DMS114 treated with DMSO at 0.1 percent for 48 hours (cell line): ENCODE results near the gene CEP350.

Source experiments
- DNase-seq: peaks from one replicate; lab custom pipeline; 2025; ENCODE audit not compliant: unreplicated experiment; lab: John Stamatoyannopoulos, UW

CEP350 gene

GRCh38 chr1:180153032-180153431 is 198.4 kb downstream of the CEP350 start:
- no peak for DNase-seq

DNA sequence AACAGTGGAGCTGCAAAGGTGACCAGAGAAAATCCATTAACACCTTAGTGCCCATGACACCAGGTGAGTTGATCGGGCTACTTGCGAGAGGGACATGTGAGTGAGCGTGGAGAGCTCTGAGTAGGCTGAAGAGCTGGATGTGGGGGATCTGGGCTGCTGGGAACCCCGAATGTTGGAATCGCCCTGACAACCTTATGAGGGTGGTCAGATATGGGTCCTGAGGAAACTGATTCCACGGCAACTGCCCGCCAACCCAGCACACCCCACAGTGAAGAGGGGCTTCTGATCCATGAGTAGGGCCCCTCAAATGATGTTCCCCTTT is 199.4 kb downstream of the CEP350 start:
- DNase-seq, result no peak

DNA sequence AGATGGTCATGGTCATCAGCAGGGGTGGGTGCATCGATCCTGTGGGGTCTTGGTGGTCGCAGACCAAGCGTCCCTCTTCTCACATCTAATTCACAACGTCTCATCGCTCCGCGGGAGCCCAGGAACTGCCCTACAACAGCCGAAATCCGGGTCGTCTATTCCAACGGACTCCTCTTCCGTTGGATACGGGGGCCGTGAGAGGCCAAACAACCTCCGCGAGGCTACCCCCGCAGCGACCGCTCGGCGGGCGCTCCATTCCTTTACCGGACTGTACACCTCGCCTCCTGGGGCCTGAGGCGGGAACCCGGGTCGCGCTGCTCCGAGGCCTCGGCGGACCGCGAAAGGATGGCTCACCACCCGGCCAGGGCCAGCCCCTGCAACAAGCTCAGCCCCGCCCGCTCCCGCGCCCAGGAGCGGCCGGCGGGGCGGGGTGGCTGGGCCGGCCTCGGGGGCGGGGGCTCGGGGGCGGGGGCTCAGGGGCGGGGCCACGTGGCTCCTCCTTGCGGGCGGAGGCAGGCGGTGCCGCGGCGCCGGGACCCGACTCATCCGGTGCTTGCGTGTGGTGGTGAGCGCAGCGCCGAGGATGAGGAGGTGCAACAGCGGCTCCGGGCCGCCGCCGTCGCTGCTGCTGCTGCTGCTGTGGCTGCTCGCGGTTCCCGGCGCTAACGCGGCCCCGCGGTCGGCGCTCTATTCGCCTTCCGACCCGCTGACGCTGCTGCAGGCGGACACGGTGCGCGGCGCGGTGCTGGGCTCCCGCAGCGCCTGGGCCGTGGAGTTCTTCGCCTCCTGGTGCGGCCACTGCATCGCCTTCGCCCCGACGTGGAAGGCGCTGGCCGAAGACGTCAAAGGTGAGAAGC is 199.9 kb downstream of the CEP350 start, which contains the start of gene QSOX1:
QSOX1 (plus strand) TSS at position 545 of the 857 bp plus-strand sequence; CDS start at position 584, 39 bp downstream.
- peak; percentile 56 for DNase-seq

GRCh38 chr1:180155182-180155682 is 200.6 kb downstream of the CEP350 start:
- DNase-seq, result no peak

DNA sequence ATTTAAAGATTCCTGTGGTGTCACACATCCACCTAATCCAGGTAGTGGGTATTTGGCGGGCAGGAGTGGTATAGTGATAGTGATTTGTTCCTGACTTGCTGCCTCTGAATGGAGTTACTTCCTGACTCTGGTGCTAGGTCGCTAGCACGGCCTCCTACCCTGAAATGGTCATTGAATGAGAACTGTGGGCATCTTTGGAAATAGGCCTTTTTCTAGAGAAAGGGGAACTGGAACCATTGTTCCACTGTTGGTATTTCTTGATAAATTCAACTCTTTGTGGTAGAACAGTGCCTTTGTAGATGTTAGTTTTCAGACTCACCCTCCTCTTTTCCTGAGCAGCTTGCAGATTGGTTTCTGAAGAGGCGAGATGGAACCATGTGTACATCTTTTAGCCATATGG is 201.6 kb downstream of the CEP350 start:
- no peak for DNase-seq

- no peak for DNase-seq
These were observed 202.1 kb downstream of the CEP350 start for GRCh38 chr1:180156631-180157091.

GRCh38 chr1:180157108-180157507 is 202.5 kb downstream of the CEP350 start:
- no peak for DNase-seq

- DNase-seq, result no peak
These were observed 203.0 kb downstream of the CEP350 start for GRCh38 chr1:180157576-180158057.

DNA sequence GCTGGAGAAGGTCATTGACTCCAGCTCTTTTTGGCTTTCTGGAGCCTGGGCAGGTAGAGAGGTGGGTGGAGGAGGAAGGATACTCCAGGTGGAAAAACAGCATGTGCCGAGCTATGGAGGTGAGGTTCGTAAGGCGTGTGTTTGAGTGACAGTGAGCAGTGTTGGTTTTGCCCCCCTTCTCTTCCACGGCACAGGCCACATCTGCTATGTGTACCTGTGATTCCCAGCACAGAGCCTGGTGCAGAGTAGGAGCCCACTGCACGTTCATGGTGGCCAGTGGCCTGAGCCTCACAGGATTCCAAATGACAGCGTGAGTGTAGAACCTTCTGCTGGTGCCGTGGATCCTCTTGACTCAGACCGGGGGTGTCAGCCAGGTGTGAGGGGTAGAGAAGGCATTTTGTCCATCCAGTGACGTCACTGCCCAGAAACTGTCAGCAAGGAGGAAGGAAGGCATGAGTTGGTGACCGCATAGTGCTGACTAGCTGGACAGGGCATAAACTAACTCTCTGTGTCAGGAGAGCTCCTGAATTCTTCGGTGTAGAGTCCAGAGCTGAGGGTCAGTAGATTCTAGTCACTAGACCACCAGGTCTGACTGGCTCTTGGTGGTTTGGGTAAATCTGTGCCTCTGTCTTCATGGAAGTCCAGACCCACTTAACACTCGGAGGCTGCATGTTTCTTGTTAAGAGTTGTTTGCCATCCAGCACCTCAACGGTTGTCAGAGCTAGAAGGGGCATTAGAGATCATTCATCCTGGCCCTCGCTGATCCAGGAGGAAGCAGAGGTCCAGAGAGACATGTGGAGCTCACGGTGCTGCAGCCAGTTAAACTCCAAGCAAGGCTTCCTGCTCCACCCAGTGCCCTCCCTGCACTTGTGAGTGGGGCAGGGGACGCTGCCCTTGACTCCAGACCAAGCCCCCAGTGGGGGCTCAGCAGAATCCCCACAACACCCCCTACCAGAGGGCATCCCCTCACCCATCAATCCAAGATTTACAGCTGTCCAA is 203.8 kb downstream of the CEP350 start:
- DNase-seq, result no peak

DNA sequence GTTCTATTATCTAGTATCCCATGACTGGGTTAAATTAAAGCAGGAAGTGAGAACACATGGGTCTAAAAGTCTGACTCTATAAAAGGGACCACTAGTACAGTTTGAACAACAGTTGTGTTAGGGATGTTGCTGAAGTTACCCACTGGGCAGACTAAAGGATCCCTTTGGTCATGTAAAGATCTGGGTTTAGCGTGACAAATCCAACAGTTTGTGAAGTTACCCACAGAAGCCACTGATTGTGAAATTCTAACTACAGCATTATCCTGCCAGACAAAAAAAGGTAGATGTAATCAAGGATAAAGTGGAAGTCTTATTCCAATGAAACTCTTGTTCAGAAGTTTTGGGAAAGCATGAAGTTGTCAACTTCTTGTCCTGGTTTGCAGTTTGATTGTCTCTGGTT is 205.7 kb downstream of the CEP350 start:
- DNase-seq, result no peak

DNA sequence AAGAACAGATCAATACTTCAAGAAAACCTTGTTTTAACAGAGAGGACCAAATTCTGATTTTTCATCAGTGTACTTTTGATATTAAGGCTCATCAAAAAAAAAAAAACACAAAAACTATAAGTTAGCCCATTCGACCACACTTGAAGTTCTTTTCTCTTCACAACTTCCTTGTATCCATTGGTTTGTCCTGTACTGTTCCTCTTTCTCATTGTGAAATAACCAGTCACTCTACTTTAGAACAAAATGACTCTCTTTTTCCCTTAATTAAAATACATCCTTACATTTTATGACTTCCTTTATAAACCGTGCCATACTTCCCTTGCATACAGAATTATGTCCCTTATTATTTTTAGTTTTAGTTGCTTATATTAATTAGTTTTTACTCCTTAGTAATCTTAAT is 208.4 kb downstream of the CEP350 start:
- DNase-seq, result no peak
